Measurements from ENCODE around the gene LRRC36.

Gene LRRC36

GRCh38 chr16:67310561-67310960, 16.1 kb upstream of the LRRC36 start:
- no peaks in the 10 kb centered on the region for H3K9me3 Mint-ChIP-seq (ENCODE audit: low read depth)
- no peaks in the 10 kb centered on the region for H3K36me3 Mint-ChIP-seq
- no peak overlapping the region for H3K4me3 Mint-ChIP-seq
- H3K27ac Mint-ChIP-seq = peak overlapping the region; percentile 99
- peaks cover 29% of the 10 kb centered on the region for H3K4me1 Mint-ChIP-seq (ENCODE audit: low read depth)
- H3K27me3 Mint-ChIP-seq = no peaks in the 10 kb centered on the region

DNA sequence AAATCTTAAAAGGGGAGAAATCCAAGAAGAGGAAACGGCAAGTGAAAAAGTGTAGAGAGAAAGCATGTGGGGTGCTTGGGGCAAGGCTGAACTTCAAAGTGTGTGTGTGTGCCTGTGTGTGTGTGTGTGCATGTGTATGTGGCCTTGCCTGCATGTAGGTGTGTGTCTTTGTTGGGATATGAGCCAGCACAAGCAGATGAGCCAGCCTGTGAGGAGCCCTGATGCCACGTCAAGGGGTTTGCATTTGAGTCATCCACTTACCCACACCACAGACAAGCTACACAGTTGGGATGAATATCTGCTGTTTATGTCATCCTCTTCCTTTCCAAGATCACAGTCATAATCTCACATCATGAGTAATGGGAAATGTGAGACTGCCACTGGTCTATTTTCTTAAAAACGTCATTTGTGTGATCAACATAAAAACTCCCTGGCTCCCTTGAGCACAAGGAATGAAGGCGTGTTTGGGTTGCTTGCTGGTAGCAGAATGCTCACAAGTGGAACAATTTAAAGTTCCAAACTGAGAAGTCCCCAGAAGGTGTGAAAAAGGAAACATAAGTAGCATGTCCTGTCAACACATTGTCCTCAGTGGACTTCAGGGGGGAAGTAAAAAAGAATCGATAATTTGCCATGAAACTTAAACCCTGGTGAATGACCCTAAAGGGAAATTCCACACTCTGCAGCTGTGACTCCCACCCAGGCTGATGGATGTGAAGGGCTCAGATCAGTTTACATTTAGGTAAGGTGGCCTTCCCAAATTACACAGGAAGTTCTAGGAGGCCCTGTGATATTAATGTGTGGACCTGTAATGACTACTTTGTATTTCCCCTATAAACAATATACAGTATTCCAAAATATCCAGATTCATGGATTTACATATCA, 14.8 kb upstream of the LRRC36 start:
- H3K27ac Mint-ChIP-seq = peak overlapping the region; percentile 99
- H3K4me1 Mint-ChIP-seq (ENCODE audit: low read depth) = peaks cover 29% of the 10 kb centered on the region
- no peaks in the 10 kb centered on the region for H3K9me3 Mint-ChIP-seq (ENCODE audit: low read depth)
- no peaks in the 10 kb centered on the region for H3K36me3 Mint-ChIP-seq
- H3K4me3 Mint-ChIP-seq = peak overlapping the region; percentile 77
- peaks cover 2% of the 10 kb centered on the region for H3K27me3 Mint-ChIP-seq

- H3K27me3 Mint-ChIP-seq = peaks cover 2% of the 10 kb centered on the region
- H3K27ac Mint-ChIP-seq = peak overlapping the region; percentile 99
Measured at GRCh38 chr16:67312719-67313118, 13.9 kb upstream of the LRRC36 start.

DNA sequence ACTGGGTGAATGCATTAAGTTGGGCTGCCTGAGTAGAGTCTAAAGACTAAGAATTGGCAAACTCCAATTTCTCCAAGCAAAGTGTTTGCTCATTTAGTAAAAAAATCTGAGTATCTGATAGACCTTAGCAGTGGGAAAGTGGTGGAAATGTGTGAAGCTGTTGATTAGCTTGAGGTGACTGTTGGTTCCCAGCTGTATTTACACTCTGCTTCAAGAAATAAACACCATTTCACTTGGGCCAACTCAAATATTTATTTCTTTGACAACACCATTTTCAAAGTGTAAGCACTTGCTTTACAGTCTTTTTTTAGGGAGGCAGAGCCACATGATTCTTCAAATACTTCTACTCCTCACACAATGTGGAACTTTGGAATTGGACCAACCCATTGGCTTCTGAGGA, 8.8 kb upstream of the LRRC36 start:
- no peaks in the 10 kb centered on the region for H3K36me3 Mint-ChIP-seq
- no peak overlapping the region for H3K4me3 Mint-ChIP-seq
- no peaks in the 10 kb centered on the region for H3K9me3 Mint-ChIP-seq (ENCODE audit: low read depth)
- peaks cover 3% of the 10 kb centered on the region for H3K4me1 Mint-ChIP-seq (ENCODE audit: low read depth)
- peaks cover 16% of the 10 kb centered on the region for H3K27me3 Mint-ChIP-seq
- H3K27ac Mint-ChIP-seq = no peak overlapping the region

More at GRCh38 chr16:67312719-67313118, 13.9 kb upstream of the LRRC36 start:
- Mint-ChIP-seq H3K36me3 (no peaks in the 10 kb centered on the region), H3K4me1 (ENCODE audit: low read depth) (peaks cover 29% of the 10 kb centered on the region), H3K9me3 (ENCODE audit: low read depth) (no peaks in the 10 kb centered on the region), H3K4me3 (peak overlapping the region; percentile 77)

GRCh38 chr16:67326115-67326471, 522 bp upstream of the LRRC36 start:
- Mint-ChIP-seq H3K27me3 (peaks cover 17% of the 10 kb centered on the region), H3K4me3 (peak overlapping the region; percentile 93), H3K36me3 (no peaks in the 10 kb centered on the region), H3K27ac (peak overlapping the region; percentile 84), H3K9me3 (ENCODE audit: low read depth) (no peaks in the 10 kb centered on the region), H3K4me1 (ENCODE audit: low read depth) (peaks cover 16% of the 10 kb centered on the region)

GRCh38 chr16:67327743-67328142, 1.1 kb downstream of the LRRC36 start:
- Mint-ChIP-seq H3K36me3 (no peaks in the 10 kb centered on the region), H3K27me3 (peaks cover 10% of the 10 kb centered on the region), H3K4me3 (peak overlapping the region; percentile 46)

DNA sequence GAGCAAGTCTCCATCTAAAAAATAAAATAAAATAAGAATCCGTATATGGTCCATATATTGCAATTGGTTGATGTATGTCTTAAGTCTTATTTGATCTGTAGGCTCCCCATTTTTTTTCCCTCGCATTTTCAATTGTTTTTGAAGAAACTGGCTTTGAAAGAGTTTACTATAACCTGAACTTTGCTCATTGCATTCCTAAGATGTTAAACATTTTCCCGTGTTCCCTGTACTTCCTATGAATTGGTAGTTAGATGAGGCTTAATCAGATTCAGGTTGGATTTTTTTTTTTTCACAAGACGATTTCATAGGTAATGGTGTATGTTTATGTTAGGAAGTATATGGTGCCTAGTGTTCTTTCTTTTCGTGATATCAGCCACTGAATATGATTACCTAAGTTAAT, 3.3 kb downstream of the LRRC36 start:
- Mint-ChIP-seq H3K27ac (no peak overlapping the region), H3K4me1 (ENCODE audit: low read depth) (peaks cover 13% of the 10 kb centered on the region), H3K36me3 (no peaks in the 10 kb centered on the region), H3K4me3 (no peak overlapping the region), H3K27me3 (no peaks in the 10 kb centered on the region), H3K9me3 (ENCODE audit: low read depth) (no peaks in the 10 kb centered on the region)

More at GRCh38 chr16:67327743-67328142, 1.1 kb downstream of the LRRC36 start:
- Mint-ChIP-seq H3K9me3 (ENCODE audit: low read depth) (no peaks in the 10 kb centered on the region), H3K4me1 (ENCODE audit: low read depth) (peaks cover 16% of the 10 kb centered on the region), H3K27ac (peak overlapping the region; percentile 42)

- Mint-ChIP-seq H3K9me3 (ENCODE audit: low read depth) (no peaks in the 10 kb centered on the region), H3K4me1 (ENCODE audit: low read depth) (no peaks in the 10 kb centered on the region), H3K4me3 (no peak overlapping the region), H3K36me3 (peaks cover 2% of the 10 kb centered on the region), H3K27ac (no peak overlapping the region), H3K27me3 (peaks cover under 1% of the 10 kb centered on the region)
Measured at GRCh38 chr16:67333315-67333714, 6.7 kb downstream of the LRRC36 start.

GRCh38 chr16:67336116-67336515, 9.5 kb downstream of the LRRC36 start:
- no peak overlapping the region for H3K27ac Mint-ChIP-seq
- H3K4me3 Mint-ChIP-seq = no peak overlapping the region
- no peaks in the 10 kb centered on the region for H3K9me3 Mint-ChIP-seq (ENCODE audit: low read depth)
- no peaks in the 10 kb centered on the region for H3K4me1 Mint-ChIP-seq (ENCODE audit: low read depth)
- peaks cover 4% of the 10 kb centered on the region for H3K27me3 Mint-ChIP-seq
- H3K36me3 Mint-ChIP-seq = peaks cover 2% of the 10 kb centered on the region

DNA sequence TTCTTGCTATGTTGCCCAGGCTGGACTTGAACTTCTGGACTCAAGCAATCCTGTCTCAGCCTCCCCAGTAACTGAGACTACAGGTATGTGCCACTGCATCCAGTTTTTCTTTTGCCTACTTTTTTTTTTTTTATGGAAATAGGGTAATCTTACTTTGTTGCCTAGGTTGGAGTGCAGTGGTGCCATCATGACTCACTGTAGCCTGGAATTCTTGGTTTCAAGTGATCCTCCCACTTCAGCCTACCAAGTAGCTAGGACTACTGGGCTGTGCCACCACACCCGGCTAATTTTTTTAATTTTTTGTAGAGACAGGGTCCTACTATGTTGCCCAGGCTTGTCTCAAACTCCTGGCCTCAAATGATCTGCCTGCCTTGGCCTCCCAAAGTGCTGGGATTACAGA, 10.0 kb downstream of the LRRC36 start:
- Mint-ChIP-seq H3K27ac (no peak overlapping the region), H3K9me3 (ENCODE audit: low read depth) (no peaks in the 10 kb centered on the region), H3K4me3 (no peak overlapping the region), H3K4me1 (ENCODE audit: low read depth) (no peaks in the 10 kb centered on the region), H3K27me3 (peaks cover 6% of the 10 kb centered on the region), H3K36me3 (peaks cover 2% of the 10 kb centered on the region)

DNA sequence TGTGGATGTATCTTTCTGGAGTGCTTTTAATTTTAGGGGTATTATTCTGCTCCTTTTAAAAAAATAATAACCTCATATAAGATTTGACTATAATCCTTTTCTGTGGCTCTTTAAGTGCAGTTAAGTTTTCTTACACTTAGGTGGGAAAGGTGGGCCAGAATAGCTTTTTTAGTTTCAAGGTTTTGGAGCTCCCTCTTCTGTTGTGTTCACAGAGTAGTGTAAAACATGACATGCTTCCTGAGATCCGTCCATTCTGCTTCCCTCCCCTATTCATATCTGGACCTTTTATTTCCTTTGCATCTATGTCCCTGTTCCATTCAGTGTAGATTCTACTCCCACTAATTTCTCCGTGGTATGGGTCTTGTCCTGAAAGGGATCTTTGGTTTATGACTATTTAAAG, 12.8 kb downstream of the LRRC36 start:
- H3K4me3 Mint-ChIP-seq = no peak overlapping the region
- H3K36me3 Mint-ChIP-seq = peaks cover 2% of the 10 kb centered on the region
- no peaks in the 10 kb centered on the region for H3K9me3 Mint-ChIP-seq (ENCODE audit: low read depth)
- H3K4me1 Mint-ChIP-seq (ENCODE audit: low read depth) = no peaks in the 10 kb centered on the region
- peaks cover 6% of the 10 kb centered on the region for H3K27me3 Mint-ChIP-seq
- H3K27ac Mint-ChIP-seq = no peak overlapping the region

- no peak overlapping the region for H3K27ac Mint-ChIP-seq
- peaks cover 6% of the 10 kb centered on the region for H3K27me3 Mint-ChIP-seq
- H3K9me3 Mint-ChIP-seq (ENCODE audit: low read depth) = no peaks in the 10 kb centered on the region
- H3K4me1 Mint-ChIP-seq (ENCODE audit: low read depth) = no peaks in the 10 kb centered on the region
- no peaks in the 10 kb centered on the region for H3K36me3 Mint-ChIP-seq
- no peak overlapping the region for H3K4me3 Mint-ChIP-seq
Measured at GRCh38 chr16:67341250-67341649, 14.6 kb downstream of the LRRC36 start.

DNA sequence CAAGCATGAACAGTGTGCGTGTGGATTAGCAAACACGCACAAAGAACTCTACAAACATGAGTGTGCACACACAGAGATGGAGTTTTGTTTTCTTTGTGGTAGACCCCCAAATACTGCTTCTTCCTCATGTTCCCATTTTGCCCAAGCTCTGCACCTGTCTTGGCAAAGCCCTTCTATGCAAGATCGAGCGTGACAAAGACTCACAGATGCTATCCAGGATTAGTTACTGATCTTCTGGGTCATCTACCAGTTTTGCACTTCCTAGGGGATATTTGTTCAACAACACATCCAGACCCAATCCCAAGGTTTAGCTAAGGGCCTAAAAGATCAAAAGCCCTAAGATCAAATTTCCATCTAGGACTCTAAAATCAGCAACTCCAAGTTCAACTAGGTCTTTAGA, 16.0 kb downstream of the LRRC36 start:
- Mint-ChIP-seq H3K4me3 (no peak overlapping the region), H3K27ac (no peak overlapping the region), H3K27me3 (peaks cover 6% of the 10 kb centered on the region), H3K4me1 (ENCODE audit: low read depth) (no peaks in the 10 kb centered on the region), H3K9me3 (ENCODE audit: low read depth) (no peaks in the 10 kb centered on the region), H3K36me3 (no peaks in the 10 kb centered on the region)

GRCh38 chr16:67345401-67345800, 18.8 kb downstream of the LRRC36 start:
- Mint-ChIP-seq H3K27ac (no peak overlapping the region), H3K4me3 (no peak overlapping the region), H3K4me1 (ENCODE audit: low read depth) (no peaks in the 10 kb centered on the region), H3K9me3 (ENCODE audit: low read depth) (no peaks in the 10 kb centered on the region), H3K27me3 (peaks cover 2% of the 10 kb centered on the region), H3K36me3 (no peaks in the 10 kb centered on the region)

- H3K4me1 Mint-ChIP-seq (ENCODE audit: low read depth) = no peaks in the 10 kb centered on the region
- H3K9me3 Mint-ChIP-seq (ENCODE audit: low read depth) = no peaks in the 10 kb centered on the region
- no peaks in the 10 kb centered on the region for H3K36me3 Mint-ChIP-seq
- no peak overlapping the region for H3K4me3 Mint-ChIP-seq
- peaks cover 2% of the 10 kb centered on the region for H3K27me3 Mint-ChIP-seq
- H3K27ac Mint-ChIP-seq = no peak overlapping the region
Measured at GRCh38 chr16:67346341-67346740, 19.7 kb downstream of the LRRC36 start.

DNA sequence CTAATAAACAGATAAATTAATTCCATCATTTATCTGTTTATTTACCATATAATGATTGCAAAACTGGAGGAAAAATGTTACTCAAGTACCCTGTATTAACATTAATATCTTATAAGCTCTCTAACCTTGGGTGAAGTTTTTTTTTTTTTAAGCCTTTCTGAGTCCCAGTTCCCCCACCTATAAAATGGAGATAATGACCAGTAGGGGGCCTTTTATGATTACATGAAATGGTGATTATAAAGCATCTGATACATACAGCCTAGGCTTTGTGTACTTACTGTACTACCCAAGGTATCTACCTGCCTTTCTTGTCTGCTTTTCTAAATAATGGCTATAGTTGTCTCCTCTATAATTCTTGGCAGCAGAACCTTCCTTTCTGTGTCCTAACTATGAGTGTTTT, 22.6 kb downstream of the LRRC36 start:
- Mint-ChIP-seq H3K4me1 (ENCODE audit: low read depth) (no peaks in the 10 kb centered on the region), H3K9me3 (ENCODE audit: low read depth) (no peaks in the 10 kb centered on the region), H3K27ac (no peak overlapping the region), H3K4me3 (no peak overlapping the region), H3K36me3 (no peaks in the 10 kb centered on the region), H3K27me3 (no peaks in the 10 kb centered on the region)
